GM18951 (cell line): ENCODE results near the gene PLTP.
"Not testable (repeated sequence)": the region's sequence is repeated elsewhere in the genome, so short reads cannot be mapped to it uniquely, and the experiment has no call there.

Source experiments
- POLR2A ChIP-seq: IDR thresholded peaks from 4 replicates; pipeline ENCODE4 v1.6.1; 2011; ENCODE audit warnings: mild to moderate bottlenecking; ENCODE audit not compliant: insufficient read length, insufficient read depth; ENCODE audit errors: extremely low read depth
- in situ Hi-C: fragments of 300-500 bp; cut with MboI; formaldehyde crosslinking; loops from one replicate; pipeline ENCODE4 v1.12.0; 2022; ENCODE audit warnings: low sequenced_read_pairs, mixed read lengths, inconsistent platforms; ENCODE audit not compliant: unreplicated experiment

PLTP gene

DNA sequence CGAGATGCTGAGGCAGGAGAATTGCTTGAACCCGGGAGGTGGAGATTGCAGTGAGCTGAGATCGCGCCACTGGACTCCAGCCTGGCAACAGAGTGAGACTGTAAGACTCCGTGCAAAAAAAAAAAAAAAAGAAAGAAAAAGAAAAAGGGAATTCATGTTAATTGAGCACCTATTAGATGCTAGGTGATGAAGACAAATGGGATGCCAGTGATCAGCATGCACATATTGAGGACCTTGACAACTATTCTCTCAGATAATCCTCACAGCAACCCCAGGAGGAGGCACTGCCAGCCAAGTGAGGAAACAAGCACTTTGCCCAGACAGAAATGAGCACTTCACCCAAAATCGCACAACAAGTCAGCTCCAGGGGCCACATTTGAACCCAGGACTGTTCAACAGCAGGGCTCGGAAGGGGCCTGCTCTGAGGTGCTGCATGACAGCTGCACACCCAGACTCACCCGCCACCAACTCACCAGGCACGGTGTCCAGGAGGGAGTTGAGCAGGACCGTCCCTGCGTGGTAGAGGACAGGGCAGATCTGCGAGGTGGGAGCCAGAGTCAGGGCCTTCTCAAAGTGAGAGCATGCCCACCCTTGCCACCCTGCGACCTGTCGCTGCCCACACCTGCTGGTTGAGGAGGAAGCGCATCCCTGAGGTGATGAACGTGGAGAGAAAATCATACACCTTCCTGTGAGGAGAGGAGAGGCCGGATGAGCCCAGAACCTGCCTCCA is 4.6 kb downstream of the PLTP start:
- in situ Hi-C loops: no loop called here
- no peak for TF ChIP-seq POLR2A

- in situ Hi-C loops: no loop called here
- no peak for TF ChIP-seq POLR2A
These were observed 6.4 kb downstream of the PLTP start for GRCh38 chr20:45905505-45906079.

DNA sequence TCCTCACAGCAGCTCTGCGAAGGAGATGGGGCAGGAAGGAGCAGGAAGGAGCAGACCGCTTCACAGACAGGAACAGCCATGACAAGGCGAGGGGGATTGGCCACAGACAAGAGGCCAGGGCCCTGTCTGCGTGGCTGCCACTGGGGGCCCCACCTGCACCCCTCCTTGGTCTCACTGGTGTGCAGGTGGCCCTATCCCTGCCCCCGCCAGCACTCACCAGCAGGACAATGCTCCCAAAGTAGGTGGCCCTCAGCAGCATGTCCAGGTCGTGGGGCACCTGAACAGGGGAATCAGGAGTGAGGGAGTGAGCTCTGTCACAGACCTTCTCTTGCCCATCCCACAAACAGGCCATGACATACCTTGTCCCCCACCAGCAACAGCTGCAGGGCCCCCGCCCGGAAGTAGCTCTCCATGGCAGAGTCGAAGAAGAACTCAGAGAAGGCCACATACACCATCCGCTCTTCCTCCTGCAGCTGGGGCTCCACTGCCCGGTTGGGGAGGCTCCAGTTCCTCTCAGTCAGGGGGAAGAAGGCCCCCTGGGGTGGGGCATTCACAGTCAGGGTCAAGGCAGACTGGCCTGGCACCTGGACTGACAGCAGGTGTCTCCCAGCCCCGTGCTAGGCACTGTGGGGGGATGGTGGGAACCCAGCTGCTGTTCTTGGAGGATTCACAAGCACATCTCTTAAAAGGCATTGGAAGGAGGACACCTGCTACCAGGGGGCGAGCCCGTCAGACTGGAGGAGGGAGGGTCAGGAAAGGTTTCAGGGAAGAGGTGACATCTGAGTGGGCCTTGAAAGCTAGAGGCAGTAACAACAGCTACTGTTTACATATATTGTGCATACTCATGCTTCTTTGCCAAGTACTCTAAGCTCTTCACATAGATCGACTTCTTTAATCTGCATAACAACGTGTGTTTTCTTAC is 7.1 kb downstream of the PLTP start:
- no peak for TF ChIP-seq POLR2A
- in situ Hi-C loops: no loop called here

GRCh38 chr20:45902199-45902701 is 9.7 kb downstream of the PLTP start:
- no peak for TF ChIP-seq POLR2A
- in situ Hi-C loops: no loop called here

- in situ Hi-C loops: not testable (repeated sequence)
These were observed 10.6 kb downstream of the PLTP start for GRCh38 chr20:45901332-45901731.

GRCh38 chr20:45899046-45899835 is 12.7 kb downstream of the PLTP start:
- TF ChIP-seq POLR2A: no peak
- in situ Hi-C loops: no loop called here

GRCh38 chr20:45898285-45898684 is 13.7 kb downstream of the PLTP start:
- no peak for TF ChIP-seq POLR2A
- in situ Hi-C loops: no loop called here

DNA sequence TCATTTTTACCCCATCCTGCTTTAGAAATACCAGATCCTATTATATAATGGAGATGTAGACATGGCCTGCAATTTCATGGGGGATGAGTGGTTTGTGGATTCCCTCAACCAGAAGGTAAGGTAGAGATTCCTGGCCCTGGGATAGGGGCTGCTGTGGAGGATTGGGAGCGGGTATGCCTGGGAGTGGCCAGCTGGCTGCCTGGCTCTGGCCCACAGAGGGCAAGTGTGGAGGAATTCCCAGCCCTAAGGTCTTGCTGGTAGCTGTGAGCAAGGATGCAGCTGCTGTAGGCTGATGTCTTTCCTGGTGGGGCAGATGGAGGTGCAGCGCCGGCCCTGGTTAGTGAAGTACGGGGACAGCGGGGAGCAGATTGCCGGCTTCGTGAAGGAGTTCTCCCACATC is 14.3 kb downstream of the PLTP start:
- in situ Hi-C loops: no loop called here

DNA sequence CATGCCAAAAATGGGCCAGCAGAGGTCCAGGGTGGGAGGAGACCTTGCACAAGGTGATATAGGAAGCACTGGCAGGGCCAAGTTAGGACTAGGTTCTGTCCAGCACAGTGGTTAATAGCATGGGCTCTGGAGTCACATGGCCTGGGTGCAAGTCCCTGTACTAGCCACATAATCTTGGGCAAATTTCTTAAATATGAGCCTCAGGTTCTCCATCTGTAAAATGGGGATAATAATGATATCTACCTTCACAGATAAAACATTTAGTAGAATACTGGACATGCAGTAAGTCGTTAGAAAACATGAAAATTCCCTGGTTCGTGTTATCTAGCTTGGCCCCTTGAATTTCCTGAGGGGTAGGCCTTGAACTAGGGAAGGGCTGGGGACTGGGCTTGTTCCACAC is 14.7 kb downstream of the PLTP start:
- TF ChIP-seq POLR2A: no peak
- in situ Hi-C loops: no loop called here

More for the DNA sequence above, 14.3 kb downstream of the PLTP start:
- no peak for TF ChIP-seq POLR2A

DNA sequence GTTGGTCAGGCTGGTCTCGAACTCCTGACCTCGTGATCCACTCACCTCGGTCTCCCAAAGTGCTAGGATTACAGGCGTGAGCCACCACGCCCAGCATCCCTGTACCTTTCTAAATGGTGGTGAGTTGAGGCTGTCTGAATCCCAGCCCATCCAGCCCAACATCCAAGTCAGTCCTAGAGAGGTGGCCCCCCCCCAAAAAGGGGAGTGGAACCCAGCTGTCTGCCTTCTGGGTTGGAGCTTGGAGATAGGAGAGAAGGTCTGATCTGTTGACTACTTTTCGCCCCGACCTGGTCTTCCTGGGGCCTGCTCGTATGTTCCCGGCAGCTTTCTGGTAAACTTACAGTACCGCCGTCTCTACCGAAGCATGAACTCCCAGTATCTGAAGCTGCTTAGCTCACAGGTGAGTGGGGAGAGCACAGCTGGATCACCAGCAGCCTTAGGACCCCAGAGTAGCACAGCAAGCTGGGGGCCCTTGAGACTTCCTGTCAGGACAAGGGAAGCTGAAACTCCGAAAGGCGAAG is 15.3 kb downstream of the PLTP start:
- in situ Hi-C loops: no loop called here
- TF ChIP-seq POLR2A: no peak

DNA sequence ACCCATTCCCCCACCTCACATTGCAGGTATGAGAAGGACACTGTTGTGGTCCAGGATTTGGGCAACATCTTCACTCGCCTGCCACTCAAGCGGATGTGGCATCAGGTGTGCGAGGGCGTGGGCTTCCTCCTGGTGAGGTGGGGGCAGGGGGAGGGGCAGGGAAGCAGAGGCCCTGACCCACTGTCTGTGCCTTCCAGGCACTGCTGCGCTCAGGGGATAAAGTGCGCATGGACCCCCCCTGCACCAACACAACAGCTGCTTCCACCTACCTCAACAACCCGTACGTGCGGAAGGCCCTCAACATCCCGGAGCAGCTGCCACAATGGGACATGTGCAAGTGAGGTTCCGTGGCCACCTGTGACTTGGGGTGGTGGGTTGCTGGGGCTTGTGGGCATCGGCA is 17.2 kb downstream of the PLTP start:
- in situ Hi-C loops: no loop called here

DNA sequence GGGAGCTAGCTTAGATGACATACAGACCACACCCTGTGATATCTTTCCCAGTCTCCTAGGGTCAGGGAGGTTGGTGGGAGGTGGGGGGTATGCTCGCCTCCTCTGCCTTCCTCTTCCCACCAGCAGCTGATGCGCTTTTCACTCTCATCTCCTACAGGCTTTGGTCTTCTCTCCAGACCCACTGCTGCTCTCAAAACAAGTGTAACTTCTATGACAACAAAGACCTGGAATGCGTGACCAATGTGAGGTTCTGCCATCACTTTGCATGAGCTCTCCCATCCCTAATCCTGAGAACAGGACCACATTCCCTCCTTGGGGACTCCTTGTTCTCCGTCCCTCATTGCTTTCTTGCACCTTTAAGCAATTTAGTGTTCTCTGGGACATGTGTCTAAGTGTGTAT is 18.1 kb downstream of the PLTP start:
- no peak for TF ChIP-seq POLR2A
- in situ Hi-C loops: no loop called here

More for the DNA sequence above, 17.2 kb downstream of the PLTP start:
- TF ChIP-seq POLR2A: no peak
